Measurements from ENCODE around the gene MYORG. TPM values are rescaled to one million over a fixed set of nuclear protein-coding genes. Genes with fewer than 3 reads are reported as not detected.
"Not testable (repeated sequence)": the region's sequence is repeated elsewhere in the genome, so short reads cannot be mapped to it uniquely, and the experiment has no call there.

MYORG gene
- total RNA-seq, 1 donor from 2014 or later, result 1.3 TPM

- H3K4me3 Mint-ChIP-seq (ENCODE audit: unreplicated experiment), result no peak overlapping the region
- TF ChIP-seq CTCF (IDR thresholded peaks at IDR 0.05), result no peak
- DNase-seq (ENCODE audit: extremely low spot score, unreplicated experiment), result peak; percentile 82
These were observed 4.7 kb downstream of the MYORG start for GRCh38 chr9:34371886-34372466.

GRCh38 chr9:34370970-34371880 lies 5.5 kb downstream of the MYORG start:
- no peaks in the 10 kb centered on the region for H3K36me3 Mint-ChIP-seq (ENCODE audit: unreplicated experiment)
- H3K9me3 Mint-ChIP-seq (ENCODE audit: unreplicated experiment), result no peaks in the 10 kb centered on the region
- DNase-seq (ENCODE audit: extremely low spot score, unreplicated experiment), result peak; percentile 82

More at GRCh38 chr9:34371886-34372466, 4.7 kb downstream of the MYORG start:
- no peak overlapping the region for H3K27ac Mint-ChIP-seq (ENCODE audit: unreplicated experiment)
- no peaks in the 10 kb centered on the region for H3K9me3 Mint-ChIP-seq (ENCODE audit: unreplicated experiment)
- H3K27me3 Mint-ChIP-seq (ENCODE audit: unreplicated experiment), result no peaks in the 10 kb centered on the region
- no peaks in the 10 kb centered on the region for H3K36me3 Mint-ChIP-seq (ENCODE audit: unreplicated experiment)
- peaks cover 8% of the 10 kb centered on the region for H3K4me1 Mint-ChIP-seq (ENCODE audit: unreplicated experiment)

GRCh38 chr9:34370335-34370969 lies 6.2 kb downstream of the MYORG start:
- DNase-seq (ENCODE audit: extremely low spot score, unreplicated experiment), result peak; percentile 60
- TF ChIP-seq CTCF (IDR thresholded peaks at IDR 0.05), result no peak
- no peaks in the 10 kb centered on the region for H3K36me3 Mint-ChIP-seq (ENCODE audit: unreplicated experiment)
- no peaks in the 10 kb centered on the region for H3K9me3 Mint-ChIP-seq (ENCODE audit: unreplicated experiment)
- no peak overlapping the region for H3K4me3 Mint-ChIP-seq (ENCODE audit: unreplicated experiment)
- no peak overlapping the region for H3K27ac Mint-ChIP-seq (ENCODE audit: unreplicated experiment)
- peaks cover 3% of the 10 kb centered on the region for H3K4me1 Mint-ChIP-seq (ENCODE audit: unreplicated experiment)
- H3K27me3 Mint-ChIP-seq (ENCODE audit: unreplicated experiment), result no peaks in the 10 kb centered on the region

More at GRCh38 chr9:34370970-34371880, 5.5 kb downstream of the MYORG start:
- no peak for TF ChIP-seq CTCF (IDR thresholded peaks at IDR 0.05)
- peaks cover 8% of the 10 kb centered on the region for H3K4me1 Mint-ChIP-seq (ENCODE audit: unreplicated experiment)
- H3K27me3 Mint-ChIP-seq (ENCODE audit: unreplicated experiment), result no peaks in the 10 kb centered on the region
- H3K4me3 Mint-ChIP-seq (ENCODE audit: unreplicated experiment), result no peak overlapping the region
- H3K27ac Mint-ChIP-seq (ENCODE audit: unreplicated experiment), result no peak overlapping the region

- Mint-ChIP-seq H3K27ac (ENCODE audit: unreplicated experiment) (no peak overlapping the region), H3K36me3 (ENCODE audit: unreplicated experiment) (no peaks in the 10 kb centered on the region), H3K9me3 (ENCODE audit: unreplicated experiment) (no peaks in the 10 kb centered on the region), H3K27me3 (ENCODE audit: unreplicated experiment) (no peaks in the 10 kb centered on the region), H3K4me1 (ENCODE audit: unreplicated experiment) (no peaks in the 10 kb centered on the region), H3K4me3 (ENCODE audit: unreplicated experiment) (no peak overlapping the region)
- TF ChIP-seq CTCF (IDR thresholded peaks at IDR 0.05), result no peak
- no peak for DNase-seq (ENCODE audit: extremely low spot score, unreplicated experiment)
These were observed 7.1 kb downstream of the MYORG start for GRCh38 chr9:34369636-34370035.

GRCh38 chr9:34368796-34369195 lies 7.9 kb downstream of the MYORG start:
- H3K4me3 Mint-ChIP-seq (ENCODE audit: unreplicated experiment); H3K4me1 Mint-ChIP-seq (ENCODE audit: unreplicated experiment); H3K27ac Mint-ChIP-seq (ENCODE audit: unreplicated experiment); DNase-seq (ENCODE audit: extremely low spot score, unreplicated experiment); H3K36me3 Mint-ChIP-seq (ENCODE audit: unreplicated experiment); H3K9me3 Mint-ChIP-seq (ENCODE audit: unreplicated experiment); H3K27me3 Mint-ChIP-seq (ENCODE audit: unreplicated experiment): not testable (repeated sequence)

GRCh38 chr9:34367751-34368410 lies 8.8 kb downstream of the MYORG start:
- H3K27ac Mint-ChIP-seq (ENCODE audit: unreplicated experiment); H3K4me1 Mint-ChIP-seq (ENCODE audit: unreplicated experiment); H3K36me3 Mint-ChIP-seq (ENCODE audit: unreplicated experiment); H3K9me3 Mint-ChIP-seq (ENCODE audit: unreplicated experiment); H3K27me3 Mint-ChIP-seq (ENCODE audit: unreplicated experiment); H3K4me3 Mint-ChIP-seq (ENCODE audit: unreplicated experiment): not testable (repeated sequence)
- peak; percentile 60 for DNase-seq (ENCODE audit: extremely low spot score, unreplicated experiment)
